H1 (cell line): ENCODE results near the gene PAX3. TPM values are rescaled to one million over a fixed set of nuclear protein-coding genes. Genes with fewer than 3 reads are reported as not detected.

Experiments
- KDM1A ChIP-seq: fragments of 200-600, 300-600 bp; sonication (generic); IDR thresholded peaks from 2 replicates; pipeline ENCODE4 v1.7.1; 2016; ENCODE audit warnings: mild to moderate bottlenecking, low read length, borderline replicate concordance
- polyA plus RNA-seq, 7 experiments: library from polyadenylated mRNA; depleted of rRNA in 3 of 7; stranded (reverse) in 5 of 7; unstranded in 2 of 7; fragments of >200 nt in 5 of 7; fragments of 200-250 nt in 2 of 7; gene quantifications; 1 replicate in 5 of 7; 2 replicates in 1 of 7; 4 replicates in 1 of 7; pipeline versions ENCODE4 v1.2.1 to v1.2.3, GENCODE V29; 2011 to 2013; ENCODE audit warnings: missing spikeins in 2 of 7, mixed read lengths in 2 of 7
- total RNA-seq: library from RNA; stranded (reverse); fragmentation: NEBNext Ultra II Directional; extraction: Animal tissue kit (Norgen Biotek cat#: 25700); gene quantifications from 2 replicates; pipeline ENCODE4 v1.2.1, GENCODE V29; 2021
- TF ChIP-seq, protein P1 (sequence below): fragments of 300-600 bp; sonication (generic); IDR thresholded peaks from 2 replicates; pipeline ENCODE4 v1.7.1; 2012; ENCODE audit warnings: low read length, moderate library complexity, mild to moderate bottlenecking, inconsistent platforms; ENCODE audit not compliant: insufficient replicate concordance

The PAX3 gene
- total and polyA plus RNA-seq, 2 of the 8 experiments (the other 6 are each of a cell fraction or from before 2014, with no cell fraction given): 0.33 TPM; not detected in 1

DNA sequence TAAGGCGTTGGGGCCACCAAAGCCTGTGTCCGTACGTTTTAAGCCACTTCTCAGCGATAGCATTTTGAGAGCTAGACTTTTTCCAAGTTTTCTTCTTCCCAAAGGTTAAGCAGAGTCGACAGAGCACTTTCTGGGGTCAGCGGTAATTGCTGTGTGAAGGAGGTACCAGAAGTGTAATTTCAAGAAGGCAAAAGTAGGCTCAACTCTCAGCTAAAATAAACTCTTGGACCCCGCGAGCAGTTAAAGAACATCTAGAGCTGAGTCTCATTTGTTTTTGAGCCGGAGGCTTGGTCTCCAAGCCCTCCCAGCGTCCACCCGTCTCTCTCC is 1.9 kb upstream of the PAX3 start (continued):
- TF ChIP-seq, protein P1, sequence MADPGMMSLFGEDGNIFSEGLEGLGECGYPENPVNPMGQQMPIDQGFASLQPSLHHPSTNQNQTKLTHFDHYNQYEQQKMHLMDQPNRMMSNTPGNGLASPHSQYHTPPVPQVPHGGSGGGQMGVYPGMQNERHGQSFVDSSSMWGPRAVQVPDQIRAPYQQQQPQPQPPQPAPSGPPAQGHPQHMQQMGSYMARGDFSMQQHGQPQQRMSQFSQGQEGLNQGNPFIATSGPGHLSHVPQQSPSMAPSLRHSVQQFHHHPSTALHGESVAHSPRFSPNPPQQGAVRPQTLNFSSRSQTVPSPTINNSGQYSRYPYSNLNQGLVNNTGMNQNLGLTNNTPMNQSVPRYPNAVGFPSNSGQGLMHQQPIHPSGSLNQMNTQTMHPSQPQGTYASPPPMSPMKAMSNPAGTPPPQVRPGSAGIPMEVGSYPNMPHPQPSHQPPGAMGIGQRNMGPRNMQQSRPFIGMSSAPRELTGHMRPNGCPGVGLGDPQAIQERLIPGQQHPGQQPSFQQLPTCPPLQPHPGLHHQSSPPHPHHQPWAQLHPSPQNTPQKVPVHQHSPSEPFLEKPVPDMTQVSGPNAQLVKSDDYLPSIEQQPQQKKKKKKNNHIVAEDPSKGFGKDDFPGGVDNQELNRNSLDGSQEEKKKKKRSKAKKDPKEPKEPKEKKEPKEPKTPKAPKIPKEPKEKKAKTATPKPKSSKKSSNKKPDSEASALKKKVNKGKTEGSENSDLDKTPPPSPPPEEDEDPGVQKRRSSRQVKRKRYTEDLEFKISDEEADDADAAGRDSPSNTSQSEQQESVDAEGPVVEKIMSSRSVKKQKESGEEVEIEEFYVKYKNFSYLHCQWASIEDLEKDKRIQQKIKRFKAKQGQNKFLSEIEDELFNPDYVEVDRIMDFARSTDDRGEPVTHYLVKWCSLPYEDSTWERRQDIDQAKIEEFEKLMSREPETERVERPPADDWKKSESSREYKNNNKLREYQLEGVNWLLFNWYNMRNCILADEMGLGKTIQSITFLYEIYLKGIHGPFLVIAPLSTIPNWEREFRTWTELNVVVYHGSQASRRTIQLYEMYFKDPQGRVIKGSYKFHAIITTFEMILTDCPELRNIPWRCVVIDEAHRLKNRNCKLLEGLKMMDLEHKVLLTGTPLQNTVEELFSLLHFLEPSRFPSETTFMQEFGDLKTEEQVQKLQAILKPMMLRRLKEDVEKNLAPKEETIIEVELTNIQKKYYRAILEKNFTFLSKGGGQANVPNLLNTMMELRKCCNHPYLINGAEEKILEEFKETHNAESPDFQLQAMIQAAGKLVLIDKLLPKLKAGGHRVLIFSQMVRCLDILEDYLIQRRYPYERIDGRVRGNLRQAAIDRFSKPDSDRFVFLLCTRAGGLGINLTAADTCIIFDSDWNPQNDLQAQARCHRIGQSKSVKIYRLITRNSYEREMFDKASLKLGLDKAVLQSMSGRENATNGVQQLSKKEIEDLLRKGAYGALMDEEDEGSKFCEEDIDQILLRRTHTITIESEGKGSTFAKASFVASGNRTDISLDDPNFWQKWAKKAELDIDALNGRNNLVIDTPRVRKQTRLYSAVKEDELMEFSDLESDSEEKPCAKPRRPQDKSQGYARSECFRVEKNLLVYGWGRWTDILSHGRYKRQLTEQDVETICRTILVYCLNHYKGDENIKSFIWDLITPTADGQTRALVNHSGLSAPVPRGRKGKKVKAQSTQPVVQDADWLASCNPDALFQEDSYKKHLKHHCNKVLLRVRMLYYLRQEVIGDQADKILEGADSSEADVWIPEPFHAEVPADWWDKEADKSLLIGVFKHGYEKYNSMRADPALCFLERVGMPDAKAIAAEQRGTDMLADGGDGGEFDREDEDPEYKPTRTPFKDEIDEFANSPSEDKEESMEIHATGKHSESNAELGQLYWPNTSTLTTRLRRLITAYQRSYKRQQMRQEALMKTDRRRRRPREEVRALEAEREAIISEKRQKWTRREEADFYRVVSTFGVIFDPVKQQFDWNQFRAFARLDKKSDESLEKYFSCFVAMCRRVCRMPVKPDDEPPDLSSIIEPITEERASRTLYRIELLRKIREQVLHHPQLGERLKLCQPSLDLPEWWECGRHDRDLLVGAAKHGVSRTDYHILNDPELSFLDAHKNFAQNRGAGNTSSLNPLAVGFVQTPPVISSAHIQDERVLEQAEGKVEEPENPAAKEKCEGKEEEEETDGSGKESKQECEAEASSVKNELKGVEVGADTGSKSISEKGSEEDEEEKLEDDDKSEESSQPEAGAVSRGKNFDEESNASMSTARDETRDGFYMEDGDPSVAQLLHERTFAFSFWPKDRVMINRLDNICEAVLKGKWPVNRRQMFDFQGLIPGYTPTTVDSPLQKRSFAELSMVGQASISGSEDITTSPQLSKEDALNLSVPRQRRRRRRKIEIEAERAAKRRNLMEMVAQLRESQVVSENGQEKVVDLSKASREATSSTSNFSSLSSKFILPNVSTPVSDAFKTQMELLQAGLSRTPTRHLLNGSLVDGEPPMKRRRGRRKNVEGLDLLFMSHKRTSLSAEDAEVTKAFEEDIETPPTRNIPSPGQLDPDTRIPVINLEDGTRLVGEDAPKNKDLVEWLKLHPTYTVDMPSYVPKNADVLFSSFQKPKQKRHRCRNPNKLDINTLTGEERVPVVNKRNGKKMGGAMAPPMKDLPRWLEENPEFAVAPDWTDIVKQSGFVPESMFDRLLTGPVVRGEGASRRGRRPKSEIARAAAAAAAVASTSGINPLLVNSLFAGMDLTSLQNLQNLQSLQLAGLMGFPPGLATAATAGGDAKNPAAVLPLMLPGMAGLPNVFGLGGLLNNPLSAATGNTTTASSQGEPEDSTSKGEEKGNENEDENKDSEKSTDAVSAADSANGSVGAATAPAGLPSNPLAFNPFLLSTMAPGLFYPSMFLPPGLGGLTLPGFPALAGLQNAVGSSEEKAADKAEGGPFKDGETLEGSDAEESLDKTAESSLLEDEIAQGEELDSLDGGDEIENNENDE: no peak
- TF ChIP-seq KDM1A: no peak
